HCT116 (cell line): Measurements from ENCODE around the gene INPPL1.

Experiments
- EZH2phosphoT487 ChIP-seq: fragments of 200-600 bp; IDR thresholded peaks from 2 replicates; pipeline ENCODE4 v1.6.1; 2018; ENCODE audit warnings: antibody characterized with exemption, borderline replicate concordance
- POLR2A ChIP-seq: IDR thresholded peaks from 2 replicates; pipeline ENCODE4 v1.7.0; 2011; ENCODE audit warnings: borderline replicate concordance; ENCODE audit not compliant: insufficient read depth, insufficient read length; ENCODE audit errors: extremely low read depth
- RAD21 ChIP-seq: IDR thresholded peaks from 2 replicates; pipeline ENCODE4 v1.6.1; 2012; ENCODE audit warnings: low read depth, mild to moderate bottlenecking
- SP1 ChIP-seq: IDR thresholded peaks from 2 replicates; pipeline ENCODE4 v1.6.1; 2012; ENCODE audit warnings: low read depth
- TF ChIP-seq, protein P1 (sequence below), 3 experiments: fragments of 200-600 bp in 1 of 3; sonication (generic) in 1 of 3; IDR thresholded peaks in 2 of 3; conservative IDR thresholded peaks in 1 of 3; 2 replicates each; pipeline ENCODE4 v1.5.1; 2012 to 2017; ENCODE audit warnings: low read depth in 2 of 3, low read length in 2 of 3, antibody characterized with exemption in 1 of 3, borderline replicate concordance in 1 of 3, control low read depth in 1 of 3, mild to moderate bottlenecking in 1 of 3, mixed read lengths in 1 of 3, mixed run types in 1 of 3, moderate library complexity in 1 of 3; ENCODE audit not compliant: insufficient read depth in 1 of 3

DNA sequence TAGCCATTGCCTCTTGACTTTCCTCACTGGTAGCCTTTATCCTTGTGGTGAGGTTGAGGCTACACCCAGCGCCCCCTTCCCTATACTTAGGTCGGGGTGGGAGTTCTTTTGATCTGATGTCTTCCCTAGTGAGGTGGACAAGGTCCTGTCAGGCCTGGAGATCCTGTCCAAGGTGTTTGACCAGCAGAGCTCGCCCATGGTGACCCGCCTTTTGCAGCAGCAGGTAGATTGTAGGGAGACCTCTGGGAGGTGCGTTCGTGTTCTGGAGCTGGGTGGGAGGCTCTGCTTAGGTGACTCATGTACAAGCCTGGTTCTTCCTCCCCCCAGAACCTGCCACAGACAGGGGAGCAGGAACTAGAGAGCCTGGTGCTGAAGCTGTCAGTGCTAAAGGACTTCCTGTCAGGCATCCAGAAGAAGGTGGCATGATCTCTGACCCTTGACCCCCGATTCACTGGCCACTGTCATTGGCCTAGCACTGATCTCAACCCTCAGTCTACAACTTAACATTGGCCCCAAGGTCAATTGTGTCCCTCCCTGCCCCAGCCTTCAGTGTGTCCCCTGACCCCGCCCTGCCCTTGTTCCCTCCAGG is 4.9 kb downstream of the INPPL1 start:
- no peak for TF ChIP-seq RAD21
- TF ChIP-seq SP1, result no peak
- TF ChIP-seq, protein P1, sequence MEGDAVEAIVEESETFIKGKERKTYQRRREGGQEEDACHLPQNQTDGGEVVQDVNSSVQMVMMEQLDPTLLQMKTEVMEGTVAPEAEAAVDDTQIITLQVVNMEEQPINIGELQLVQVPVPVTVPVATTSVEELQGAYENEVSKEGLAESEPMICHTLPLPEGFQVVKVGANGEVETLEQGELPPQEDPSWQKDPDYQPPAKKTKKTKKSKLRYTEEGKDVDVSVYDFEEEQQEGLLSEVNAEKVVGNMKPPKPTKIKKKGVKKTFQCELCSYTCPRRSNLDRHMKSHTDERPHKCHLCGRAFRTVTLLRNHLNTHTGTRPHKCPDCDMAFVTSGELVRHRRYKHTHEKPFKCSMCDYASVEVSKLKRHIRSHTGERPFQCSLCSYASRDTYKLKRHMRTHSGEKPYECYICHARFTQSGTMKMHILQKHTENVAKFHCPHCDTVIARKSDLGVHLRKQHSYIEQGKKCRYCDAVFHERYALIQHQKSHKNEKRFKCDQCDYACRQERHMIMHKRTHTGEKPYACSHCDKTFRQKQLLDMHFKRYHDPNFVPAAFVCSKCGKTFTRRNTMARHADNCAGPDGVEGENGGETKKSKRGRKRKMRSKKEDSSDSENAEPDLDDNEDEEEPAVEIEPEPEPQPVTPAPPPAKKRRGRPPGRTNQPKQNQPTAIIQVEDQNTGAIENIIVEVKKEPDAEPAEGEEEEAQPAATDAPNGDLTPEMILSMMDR (IDR thresholded peaks at IDR 0.05 in 2 of 3, conservative IDR thresholded peaks at IDR 0.05 in 1 of 3; ENCODE audit: borderline replicate concordance in 1 of 3, insufficient read depth in 1 of 3, low read depth in 2 of 3, low read length in 2 of 3), result no peak
- no peak for TF ChIP-seq POLR2A
- no peak for TF ChIP-seq EZH2phosphoT487
